HG03558 (cell line): ENCODE measurements around the gene LRRC53.

ENCODE experiments used
- ATAC-seq: cut with Tn5 transposase; IDR thresholded peaks from one replicate; pipeline ENCODE4 v1.9.1; 2021; ENCODE audit warnings: moderate number of reproducible peaks; ENCODE audit not compliant: unreplicated experiment; ENCODE audit errors: extremely low read depth

LRRC53 gene, protein sequence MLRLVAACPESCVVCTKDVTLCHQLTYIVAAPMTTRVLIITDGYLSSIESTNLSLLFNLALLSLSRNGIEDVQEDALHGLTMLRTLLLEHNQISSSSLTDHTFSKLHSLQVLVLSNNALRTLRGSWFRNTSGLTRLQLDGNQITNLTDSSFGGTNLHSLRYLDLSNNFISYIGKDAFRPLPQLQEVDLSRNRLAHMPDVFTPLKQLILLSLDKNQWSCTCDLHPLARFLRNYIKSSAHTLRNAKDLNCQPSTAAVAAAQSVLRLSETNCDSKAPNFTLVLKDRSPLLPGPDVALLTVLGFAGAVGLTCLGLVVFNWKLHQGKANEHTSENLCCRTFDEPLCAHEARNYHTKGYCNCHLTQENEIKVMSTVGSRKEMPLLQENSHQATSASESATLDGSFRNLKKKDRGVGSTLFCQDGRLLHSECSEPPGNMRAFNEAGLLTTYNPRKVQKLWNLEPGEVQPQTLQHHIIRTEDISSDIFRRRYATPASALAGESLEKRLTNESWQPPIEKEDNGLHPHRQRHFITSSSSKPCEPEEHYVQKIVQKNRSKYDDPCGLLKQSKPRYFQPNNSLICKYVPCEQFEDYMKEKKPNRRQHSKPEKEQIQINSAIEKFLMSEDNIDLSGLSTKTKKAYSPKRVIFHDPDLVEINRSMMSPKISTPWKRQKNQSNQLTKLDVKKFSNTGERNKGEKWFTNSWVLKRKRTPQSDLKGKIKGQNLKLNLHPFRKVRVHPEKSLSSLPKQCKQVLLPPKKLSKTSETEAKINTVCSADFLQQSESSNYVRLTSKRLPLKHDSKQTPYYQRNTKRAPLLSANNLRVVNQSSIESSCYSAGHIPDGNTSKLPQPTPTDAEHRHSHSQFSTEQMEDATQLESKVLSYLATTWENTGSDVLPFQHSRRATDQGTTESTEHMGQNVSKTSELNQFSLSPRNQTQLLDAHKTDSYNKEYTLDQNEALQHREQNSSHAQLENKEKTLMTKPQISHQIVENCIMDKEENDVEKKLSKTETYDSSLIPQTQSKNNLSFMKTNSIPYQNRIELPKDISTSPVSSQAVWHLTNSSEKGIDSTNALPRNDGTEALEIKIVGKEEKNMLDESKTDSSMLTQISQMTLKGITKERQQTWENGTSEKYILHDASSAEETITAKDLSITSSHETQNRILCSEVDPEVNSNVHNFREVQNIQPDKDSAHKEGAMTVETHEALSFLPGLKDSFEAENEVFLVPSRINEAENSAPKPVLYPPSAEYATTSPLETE

GRCh38 chr1:74512170-74512915 lies at the start of gene LRRC53:
Gene LRRC53 (minus strand): TSS chr1:74512611. CDS start chr1:74483349, 29,262 bp downstream.
- ATAC-seq: no peak

DNA sequence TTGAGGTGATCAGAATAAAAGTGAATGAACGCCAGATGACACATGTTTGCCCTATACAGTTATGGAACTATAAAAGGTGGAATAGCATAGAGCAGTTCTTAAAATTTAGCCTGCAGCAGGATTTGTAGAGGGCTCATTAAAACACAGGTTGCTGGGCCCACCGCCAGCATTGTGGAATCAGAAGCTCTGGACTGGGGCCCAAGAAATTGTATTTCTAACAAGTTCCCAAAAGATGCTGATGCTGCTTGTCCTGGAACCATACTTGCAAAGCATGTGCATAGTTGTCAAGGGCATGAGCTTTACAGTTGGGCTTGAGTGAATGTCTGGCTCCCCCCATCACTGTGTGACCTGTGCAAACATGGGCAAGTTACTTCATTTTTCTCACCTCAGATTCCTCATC lies 37.5 kb upstream of the LRRC53 start:
- no peak for ATAC-seq

DNA sequence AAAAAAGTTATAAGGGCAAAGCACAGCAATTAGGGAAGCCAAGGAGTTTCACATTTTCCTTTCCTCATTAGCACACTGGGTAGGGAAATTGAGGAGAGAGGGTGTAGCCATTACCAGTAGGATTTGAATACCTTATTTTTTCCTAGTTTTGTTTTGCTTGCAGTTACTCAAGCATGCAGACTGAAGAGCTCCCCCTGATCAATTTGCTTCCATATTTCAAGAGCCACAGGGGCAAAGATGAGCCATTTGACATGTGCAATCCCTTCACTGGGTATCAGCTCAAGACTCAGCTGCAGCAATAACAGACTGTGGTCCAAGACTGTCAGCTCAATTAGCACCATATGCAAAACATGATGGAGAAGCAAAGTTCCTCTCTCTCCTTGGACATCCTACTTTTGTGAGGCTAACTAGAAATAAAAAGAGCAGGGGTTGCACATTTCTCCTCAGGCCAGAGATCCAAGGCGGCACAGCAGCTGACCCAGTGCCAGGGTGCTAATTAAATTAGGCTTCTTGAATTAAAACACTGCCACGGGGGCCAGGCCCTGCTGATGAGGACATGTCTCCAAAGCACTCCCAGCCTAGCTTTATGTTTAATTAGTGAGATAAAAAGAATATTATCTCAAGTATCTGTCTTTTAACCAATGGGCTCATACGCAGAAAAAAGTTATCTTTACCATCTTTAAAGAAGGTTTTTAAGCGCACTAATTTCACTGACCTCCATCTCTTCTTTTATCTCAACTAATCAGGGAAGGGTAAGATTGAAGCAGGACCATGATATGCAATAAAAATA lies 36.7 kb upstream of the LRRC53 start:
- no peak for ATAC-seq

DNA sequence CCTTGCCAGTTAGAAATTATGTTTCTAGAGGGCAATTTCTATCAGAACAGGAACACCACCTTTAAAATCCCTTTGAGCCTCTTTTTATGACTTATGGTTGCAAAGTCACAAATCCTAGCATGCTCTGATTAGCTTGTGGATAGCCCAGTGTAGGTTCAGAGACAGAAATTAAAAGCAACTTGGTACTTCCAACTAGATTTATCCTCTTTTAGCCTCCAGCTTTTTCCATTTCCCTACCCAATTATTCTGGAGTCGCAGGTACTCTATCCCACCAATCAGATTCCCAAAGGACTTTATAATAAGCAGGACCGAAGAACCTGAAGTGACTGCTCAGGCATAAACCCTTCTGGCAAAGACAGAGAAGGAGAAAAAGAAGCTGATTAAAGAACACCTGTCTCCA lies 33.4 kb upstream of the LRRC53 start:
- no peak for ATAC-seq

DNA sequence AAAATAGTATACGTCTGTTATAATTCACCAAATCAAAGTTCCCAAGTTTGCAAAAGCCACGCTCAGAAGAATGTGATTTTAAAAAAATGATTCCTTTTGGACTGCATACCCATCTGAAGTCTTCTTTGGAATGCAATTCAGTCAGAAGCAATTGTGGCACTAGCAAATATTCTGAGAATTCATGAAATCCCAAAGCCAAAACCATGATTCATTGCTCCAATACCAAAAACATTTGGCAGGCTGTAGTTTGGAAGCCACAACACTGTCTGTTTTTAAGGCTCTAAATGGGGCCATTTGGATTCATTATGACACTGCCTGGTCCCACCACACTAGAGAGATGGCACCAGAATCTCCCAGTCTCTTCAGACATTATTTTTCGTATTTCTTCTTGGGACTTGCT lies 21.8 kb upstream of the LRRC53 start:
- no peak for ATAC-seq

- ATAC-seq: no peak
These were observed 19.4 kb upstream of the LRRC53 start for GRCh38 chr1:74531796-74532195.

- no peak for ATAC-seq
These were observed 18.5 kb upstream of the LRRC53 start for GRCh38 chr1:74530892-74531291.

GRCh38 chr1:74528123-74528522 lies 15.7 kb upstream of the LRRC53 start:
- no peak for ATAC-seq

- ATAC-seq: no peak
These were observed 14.3 kb upstream of the LRRC53 start for GRCh38 chr1:74526708-74527107.

- ATAC-seq: no peak
These were observed 11.6 kb upstream of the LRRC53 start for GRCh38 chr1:74523873-74524480.

- ATAC-seq: no peak
These were observed 9.7 kb upstream of the LRRC53 start for GRCh38 chr1:74522148-74522547.

- ATAC-seq: peak; percentile 82
These were observed 5.2 kb upstream of the LRRC53 start for GRCh38 chr1:74517599-74518051.

DNA sequence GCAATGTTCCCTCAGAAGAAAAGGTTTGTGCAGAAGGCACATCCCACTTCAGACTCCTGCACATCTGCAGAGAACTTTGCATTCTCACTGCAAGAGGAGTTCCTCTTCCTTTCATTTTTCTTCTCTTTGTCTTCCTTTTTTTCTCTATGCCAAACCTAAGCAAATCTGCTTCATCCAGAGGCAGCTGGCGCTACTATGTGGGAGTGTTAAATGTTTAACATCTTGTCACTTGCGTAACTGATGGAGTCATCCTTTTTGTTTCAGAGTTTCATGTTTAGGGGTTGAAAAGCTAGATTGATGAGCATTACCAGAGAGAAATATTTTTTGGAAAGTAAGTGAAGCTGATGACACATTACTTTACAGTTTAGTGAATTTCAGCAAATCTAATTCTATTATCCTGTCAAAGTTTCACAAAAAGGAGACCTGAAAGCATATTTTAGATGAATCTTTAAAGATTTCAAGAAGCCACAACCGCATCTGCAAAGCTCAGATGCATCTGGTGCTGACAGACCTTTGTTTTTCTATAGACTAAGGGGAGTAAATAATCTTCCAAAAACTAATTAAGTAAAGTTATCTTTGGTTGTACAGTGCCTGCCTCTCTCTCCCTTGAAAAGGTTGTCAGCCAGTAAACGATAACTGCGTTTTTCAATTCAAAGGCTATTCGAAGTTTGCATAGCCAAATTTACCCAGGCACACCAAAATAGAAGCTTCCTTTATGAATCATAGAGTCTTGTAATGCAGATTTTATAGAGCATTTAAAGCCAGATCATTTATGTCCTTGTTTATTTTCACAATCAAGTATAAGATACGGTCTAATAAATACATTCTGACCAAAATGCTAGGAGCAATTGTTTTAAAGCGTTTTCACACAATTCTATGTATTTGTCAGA lies 1.2 kb upstream of the LRRC53 start:
- ATAC-seq: no peak

GRCh38 chr1:74508449-74508848 lies 4.0 kb downstream of the LRRC53 start:
- ATAC-seq: no peak

DNA sequence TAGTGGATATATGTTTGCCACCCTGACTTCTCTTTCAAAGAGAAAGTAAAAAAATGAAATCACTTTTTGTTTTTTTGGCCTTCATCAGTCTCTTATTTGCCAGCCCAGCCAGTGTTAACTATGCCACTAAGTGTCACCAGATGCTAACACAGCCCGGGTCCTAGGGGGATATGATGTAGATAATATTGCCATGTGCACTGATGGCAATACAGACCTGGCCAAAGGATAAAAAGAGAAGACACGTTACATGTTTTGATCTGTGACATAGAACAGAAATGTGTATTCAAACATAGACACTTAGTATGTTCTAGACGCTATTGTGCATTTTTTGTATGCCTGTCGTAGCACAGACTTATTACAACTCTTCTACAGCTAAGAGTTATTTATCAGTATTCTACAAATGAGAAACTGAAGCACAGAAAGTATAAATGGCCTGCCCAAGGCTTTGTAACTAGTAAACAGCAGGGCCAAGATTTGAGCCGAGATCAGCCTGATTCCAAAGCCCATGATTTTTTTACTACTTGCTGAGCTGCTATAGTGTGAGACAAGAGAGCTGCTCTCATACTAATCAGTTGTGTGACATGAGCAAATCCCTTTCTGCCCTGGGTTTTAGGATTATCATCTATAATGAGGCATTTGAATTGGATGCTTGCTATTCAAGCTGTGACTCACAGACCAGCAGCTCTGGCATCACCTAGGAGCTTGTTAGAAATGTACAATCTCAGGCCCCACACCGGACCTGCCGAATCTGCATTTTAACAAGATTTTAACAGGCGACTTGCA lies 6.3 kb downstream of the LRRC53 start:
- no peak for ATAC-seq

DNA sequence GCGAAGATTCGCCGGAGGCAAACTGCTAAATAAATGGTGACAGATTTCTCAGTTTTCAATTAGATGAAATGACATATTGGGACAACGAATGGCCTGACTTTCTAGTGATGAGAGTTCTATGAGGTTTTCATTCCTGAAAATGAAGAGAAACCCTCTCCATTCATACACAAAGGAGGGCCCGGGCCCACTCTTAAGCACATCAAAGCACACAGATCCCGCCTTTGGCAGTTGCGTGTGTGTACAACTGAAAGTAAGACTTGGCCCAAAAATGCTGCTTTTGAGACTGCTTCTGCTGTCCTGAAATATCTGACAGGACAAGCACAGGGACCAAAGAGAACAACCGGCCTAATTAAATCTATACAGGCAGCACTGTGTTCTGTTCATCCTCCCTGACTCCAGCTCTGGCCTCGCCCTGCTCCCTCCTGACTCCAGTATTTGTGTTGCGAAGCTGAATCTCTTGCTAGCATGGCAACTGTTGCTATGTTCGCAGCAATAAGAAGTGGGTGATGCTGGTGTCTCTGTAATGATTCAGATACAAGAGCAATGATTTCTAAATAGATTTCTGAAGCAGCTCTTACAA lies 7.4 kb downstream of the LRRC53 start:
- no peak for ATAC-seq
